Right lobe of liver (tissue), 4 donors: ENCODE results near the gene VAV2.

Experiments used
- CTCF ChIP-seq, 4 donors: fragments of 200-600 bp in 3 of 4; fragments of 450-650 bp in 1 of 4; IDR thresholded peaks; one replicate each; pipeline versions ENCODE4 v1.5.1 to v1.8.0; 2016 to 2022; ENCODE audit warnings: antibody characterized with exemption in 4 of 4, mild to moderate bottlenecking in 2 of 4
- POLR2A ChIP-seq: fragments of 450-650 bp; IDR thresholded peaks from one replicate; pipeline ENCODE4 v1.6.1; 2017; ENCODE audit warnings: antibody characterized with exemption, mild to moderate bottlenecking
- donor health status: DM: no; HTN: no; CAD: no.
- donor health status: DM: no; HTN: no; CAD: no.
- donor health status: DM: no; HTN: yes; CAD: no.

GRCh38 chr9:133797406-133798105, 194.6 kb downstream of the VAV2 start:
- TF ChIP-seq CTCF (IDR thresholded peaks at IDR 0.05) (no peak), POLR2A (no peak)
